Hematopoietic multipotent progenitor cell treated with erythropoietin and hydrocortisone succinate and interleukin-3 and kit ligand, for 15 days (in vitro differentiated cells): ENCODE measurements around the gene PGK2.
"Not testable (repeated sequence)": the region's sequence is repeated elsewhere in the genome, so short reads cannot be mapped to it uniquely, and the experiment has no call there.

Experiments
- DNase-seq: peaks from one replicate; pipeline ENCODE4 v3.0.0-alpha.2; 2015; ENCODE audit warnings: low spot score

The PGK2 gene

GRCh38 chr6:49787176-49787575, at the start of gene PGK2:
PGK2 (minus strand) TSS chr6:49787285; CDS start chr6:49787187, 98 bp downstream.
- no peak for DNase-seq

GRCh38 chr6:49835140-49835539, 48.1 kb upstream of the PGK2 start:
- DNase-seq: no peak

- DNase-seq: no peak
Measured at GRCh38 chr6:49833386-49833785, 46.3 kb upstream of the PGK2 start.

GRCh38 chr6:49826743-49827406, 39.8 kb upstream of the PGK2 start:
- peak; percentile 56 for DNase-seq

GRCh38 chr6:49815166-49815565, 28.1 kb upstream of the PGK2 start:
- no peak for DNase-seq

GRCh38 chr6:49813248-49813647, 26.2 kb upstream of the PGK2 start:
- DNase-seq: no peak

GRCh38 chr6:49806145-49806544, 19.1 kb upstream of the PGK2 start:
- DNase-seq: no peak

- DNase-seq: no peak
Measured at GRCh38 chr6:49805246-49805645, 18.2 kb upstream of the PGK2 start.

GRCh38 chr6:49801525-49801924, 14.4 kb upstream of the PGK2 start:
- no peak for DNase-seq

- no peak for DNase-seq
Measured at GRCh38 chr6:49799090-49799489, 12.0 kb upstream of the PGK2 start.

- DNase-seq: not testable (repeated sequence)
Measured at GRCh38 chr6:49796842-49797455, 9.9 kb upstream of the PGK2 start.

GRCh38 chr6:49790341-49790740, 3.3 kb upstream of the PGK2 start:
- DNase-seq: no peak

GRCh38 chr6:49784272-49784671, 2.8 kb downstream of the PGK2 start:
- no peak for DNase-seq

- DNase-seq: peak; percentile 76
Measured at GRCh38 chr6:49782725-49783124, 4.4 kb downstream of the PGK2 start.

- peak; percentile 90 for DNase-seq
Measured at GRCh38 chr6:49782293-49782692, 4.8 kb downstream of the PGK2 start.

GRCh38 chr6:49776444-49776843, 10.6 kb downstream of the PGK2 start:
- DNase-seq: no peak

GRCh38 chr6:49775043-49775442, 12.0 kb downstream of the PGK2 start:
- DNase-seq: no peak

GRCh38 chr6:49772285-49772684, 14.8 kb downstream of the PGK2 start:
- DNase-seq: no peak

- DNase-seq: no peak
Measured at GRCh38 chr6:49766762-49767161, 20.3 kb downstream of the PGK2 start.

- no peak for DNase-seq
Measured at GRCh38 chr6:49764571-49765236, 22.4 kb downstream of the PGK2 start.

GRCh38 chr6:49744259-49744658, 42.8 kb downstream of the PGK2 start, which contains the start of gene CRISP3:
CRISP3 (minus strand) TSS chr6:49744388; CDS start chr6:49744367, 21 bp downstream.
- no peak for DNase-seq

GRCh38 chr6:49743429-49743828, 43.7 kb downstream of the PGK2 start:
- DNase-seq: peak; percentile 40

GRCh38 chr6:49739423-49739822, 47.7 kb downstream of the PGK2 start:
- DNase-seq: no peak
